GM21825 (cell line): Measurements from ENCODE around the gene LPIN1.
"Not testable (repeated sequence)": the region's sequence is repeated elsewhere in the genome, so short reads cannot be mapped to it uniquely, and the experiment has no call there.

ENCODE experiments used
- ATAC-seq: cut with Tn5 transposase; IDR thresholded peaks from one replicate; pipeline ENCODE4 v1.9.1; 2021; ENCODE audit warnings: mild to moderate bottlenecking, moderate library complexity; ENCODE audit not compliant: unreplicated experiment

The LPIN1 gene

DNA sequence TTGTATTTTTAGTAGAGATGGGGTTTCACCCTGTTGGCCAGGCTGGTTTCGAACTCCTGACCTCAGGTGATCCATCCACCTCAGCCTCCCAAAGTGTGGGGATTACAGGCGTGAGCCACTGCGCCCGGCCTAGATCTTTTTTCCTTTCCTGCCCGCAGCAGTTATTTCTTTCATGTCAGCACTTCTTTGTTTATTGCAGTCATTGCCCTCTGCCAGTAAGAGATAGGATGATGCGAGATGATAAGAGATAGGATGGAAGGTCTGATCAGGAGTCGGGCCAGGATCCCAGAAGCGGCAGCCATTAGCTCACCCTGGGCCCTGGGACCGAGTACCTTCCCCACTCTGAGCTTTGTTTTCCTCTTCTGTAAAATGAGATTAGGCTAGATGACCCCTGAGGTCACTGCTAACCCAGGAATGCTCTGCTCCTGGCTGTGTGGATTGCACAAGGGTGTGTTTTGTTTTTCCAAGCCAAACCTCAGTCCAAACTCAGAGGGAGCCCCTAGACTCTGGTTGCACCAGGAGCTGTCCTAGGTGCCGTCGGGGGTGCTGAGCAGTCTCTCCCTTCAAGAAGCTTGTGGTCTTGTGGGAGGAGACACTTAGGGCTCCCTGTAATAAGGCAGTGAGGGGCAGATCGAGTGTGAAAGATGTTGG lies 63.3 kb downstream of the LPIN1 start:
- ATAC-seq, result no peak

- no peak for ATAC-seq
Measured at GRCh38 chr2:11810237-11810977, 64.0 kb downstream of the LPIN1 start.

DNA sequence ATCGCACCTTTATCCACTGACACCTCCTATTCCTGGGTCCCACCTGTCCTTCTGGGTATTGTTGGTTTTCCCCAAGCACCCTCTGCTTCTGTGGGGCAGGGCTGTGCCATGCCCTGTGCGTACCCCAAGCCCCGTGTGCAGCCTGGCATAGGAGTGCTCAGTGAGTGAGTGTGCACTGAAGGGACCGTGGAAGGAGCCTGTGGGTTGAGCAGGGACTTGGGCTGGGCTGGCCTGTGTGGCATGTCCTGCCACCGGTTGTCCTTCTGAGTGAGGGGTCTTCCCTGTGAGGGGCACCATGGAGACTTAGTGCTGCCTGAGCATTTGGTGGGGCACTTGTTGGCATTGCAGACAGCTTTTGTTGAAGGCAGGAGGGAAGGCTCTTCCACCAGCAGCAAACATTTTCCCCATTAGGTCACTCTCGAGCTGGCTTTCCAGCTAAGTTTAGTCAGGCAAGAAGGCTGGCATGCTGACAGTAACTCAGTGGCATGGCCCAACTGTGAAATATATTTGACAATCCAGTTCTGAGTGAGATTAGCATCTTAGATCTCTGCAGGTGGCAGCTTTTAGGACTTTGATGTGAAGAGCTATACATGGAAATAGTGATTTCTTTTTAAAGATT lies 64.7 kb downstream of the LPIN1 start:
- ATAC-seq, result no peak

GRCh38 chr2:11812466-11813248 lies 66.2 kb downstream of the LPIN1 start:
- ATAC-seq, result no peak

- ATAC-seq, result not testable (repeated sequence)
Measured at GRCh38 chr2:11813345-11813744, 66.9 kb downstream of the LPIN1 start.

DNA sequence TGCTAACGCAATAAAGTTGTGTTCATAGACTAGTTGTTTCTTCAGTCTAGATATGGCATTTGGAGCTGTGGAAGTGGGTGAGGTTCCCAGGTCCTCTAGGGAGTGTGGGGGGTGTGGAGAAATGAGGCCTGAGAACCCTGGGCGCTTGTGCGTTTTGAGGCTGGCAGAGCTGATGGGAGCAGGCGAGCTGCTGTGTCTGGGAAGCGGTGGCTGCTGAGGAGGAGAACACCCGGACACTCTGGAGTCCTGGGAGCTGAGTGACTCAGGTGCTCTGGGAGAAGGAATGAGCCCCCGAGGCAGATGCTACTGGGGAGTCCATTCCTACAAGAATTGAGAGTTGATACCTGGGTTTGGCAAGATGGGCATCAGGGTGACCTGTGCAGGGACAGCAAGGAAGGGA lies 67.5 kb downstream of the LPIN1 start:
- ATAC-seq, result no peak

- ATAC-seq, result no peak
Measured at GRCh38 chr2:11814979-11815510, 68.6 kb downstream of the LPIN1 start.

DNA sequence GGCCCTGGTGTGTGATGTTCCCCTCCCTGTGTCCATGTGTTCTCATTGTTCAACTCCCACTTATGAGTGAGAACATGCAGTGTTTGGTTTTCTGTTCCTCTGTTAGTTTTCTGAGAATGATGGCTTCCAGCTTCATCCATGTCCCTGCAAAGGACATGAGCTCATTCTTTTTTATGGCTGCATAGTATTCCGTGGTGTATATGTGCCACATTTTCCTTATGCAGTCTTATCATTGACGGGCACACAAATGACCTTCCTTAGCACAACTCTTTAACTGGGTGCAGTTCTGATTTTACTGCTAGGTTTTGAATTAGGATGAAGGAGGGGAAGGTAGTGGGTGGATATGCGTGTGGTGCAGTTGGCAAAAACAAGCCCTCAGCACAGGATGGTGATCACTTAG lies 70.5 kb downstream of the LPIN1 start:
- ATAC-seq, result not testable (repeated sequence)

GRCh38 chr2:11819235-11819729 lies 72.8 kb downstream of the LPIN1 start:
- no peak for ATAC-seq

GRCh38 chr2:11820650-11821049 lies 74.2 kb downstream of the LPIN1 start:
- no peak for ATAC-seq

- ATAC-seq, result no peak
Measured at GRCh38 chr2:11821705-11822104, 75.3 kb downstream of the LPIN1 start.

DNA sequence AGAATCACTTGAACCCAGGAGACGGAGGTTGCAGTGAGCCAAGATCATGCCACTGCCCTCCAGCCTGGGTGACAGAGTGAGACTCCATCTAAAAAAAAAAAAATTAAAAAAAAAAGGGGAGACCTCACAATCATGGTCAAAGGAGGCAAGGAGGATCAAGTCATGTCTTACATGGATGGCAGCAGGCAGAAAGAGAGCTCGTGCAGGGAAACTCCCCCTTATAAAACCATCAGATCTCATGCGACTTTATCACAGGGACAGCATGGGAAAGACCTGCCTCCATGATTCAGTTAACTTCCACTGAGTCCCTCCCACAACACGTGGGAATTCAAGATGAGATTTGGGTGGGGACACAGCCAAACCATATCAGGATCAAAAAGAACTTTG lies 75.9 kb downstream of the LPIN1 start:
- ATAC-seq, result not testable (repeated sequence)

DNA sequence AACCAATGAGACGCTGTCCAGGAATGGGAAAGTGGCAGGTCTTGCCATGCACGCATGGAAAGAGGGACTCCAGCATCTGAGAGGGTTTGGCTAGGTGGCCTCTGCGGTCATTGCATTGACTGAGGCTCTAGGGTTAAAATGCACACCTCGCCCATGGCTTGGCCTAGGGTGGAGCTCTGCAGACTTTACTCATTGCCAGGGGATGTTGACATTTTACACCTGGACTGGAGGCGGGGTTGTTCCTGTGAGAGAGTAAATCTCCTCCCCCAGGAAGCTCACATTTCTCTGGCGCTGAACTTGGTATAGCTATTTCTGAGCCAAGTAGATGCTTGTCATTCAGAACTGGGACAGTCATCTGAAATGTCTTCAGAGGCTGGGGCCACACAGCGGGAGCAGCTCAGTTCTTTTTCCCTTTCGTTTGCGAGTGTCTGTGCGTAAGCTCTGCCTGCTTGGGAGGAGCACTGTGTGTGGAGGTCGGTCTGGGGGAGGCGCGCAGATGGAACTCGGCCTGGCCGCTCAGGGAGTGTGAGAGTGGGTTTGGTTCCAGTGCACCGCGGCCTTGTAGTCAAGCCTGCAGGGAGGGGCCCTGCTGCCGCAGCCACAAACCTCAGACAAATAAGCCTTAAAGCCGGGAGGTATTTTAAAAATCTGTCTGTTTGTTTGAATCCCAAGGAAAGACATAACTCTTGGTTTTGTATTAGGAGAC lies 76.5 kb downstream of the LPIN1 start:
- no peak for ATAC-seq

DNA sequence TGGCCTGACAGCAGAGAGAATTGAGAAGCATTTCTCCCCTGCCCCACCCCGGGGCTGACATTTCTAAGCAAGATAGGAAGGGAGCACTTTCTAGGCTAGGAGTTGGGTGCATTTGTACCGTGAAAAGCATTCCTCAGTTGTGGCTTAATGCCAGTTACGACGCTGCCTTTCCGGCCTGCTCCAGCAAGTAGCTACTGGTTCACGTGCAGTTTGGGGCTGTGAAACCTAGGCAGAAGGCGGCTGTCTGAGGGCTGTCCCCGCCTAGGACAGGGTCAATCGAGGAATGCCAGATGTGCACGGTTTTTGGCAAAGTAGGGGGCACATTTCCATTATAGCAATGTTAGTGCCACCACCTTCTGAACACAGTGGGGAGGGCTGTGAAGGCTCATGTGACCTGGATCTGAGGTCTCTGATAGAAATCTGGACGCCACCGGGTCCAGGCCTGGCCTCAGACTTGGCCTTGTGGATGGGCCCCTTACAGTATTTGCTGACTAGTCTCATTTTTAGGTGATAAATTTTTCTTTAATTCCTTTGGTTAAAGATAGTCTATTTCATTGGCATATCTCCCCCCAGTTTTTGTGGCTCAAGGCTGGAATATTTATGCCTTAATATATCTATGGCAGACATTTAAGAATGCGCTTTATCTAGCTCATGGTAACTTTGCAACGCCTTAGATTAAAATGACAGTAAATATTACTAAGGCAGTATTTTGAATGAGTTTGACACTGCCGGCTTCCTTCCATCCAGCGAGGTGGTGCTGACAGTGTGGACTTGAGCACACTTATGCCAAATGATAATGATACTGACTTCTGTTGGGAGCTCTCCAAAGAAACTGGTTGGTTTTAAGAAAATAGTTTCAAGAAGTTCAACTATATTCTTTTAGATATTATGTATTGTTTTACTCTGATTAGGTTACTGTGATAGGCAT lies 78.7 kb downstream of the LPIN1 start:
- no peak for ATAC-seq

- ATAC-seq, result no peak
Measured at GRCh38 chr2:11827547-11827946, 81.1 kb downstream of the LPIN1 start.

DNA sequence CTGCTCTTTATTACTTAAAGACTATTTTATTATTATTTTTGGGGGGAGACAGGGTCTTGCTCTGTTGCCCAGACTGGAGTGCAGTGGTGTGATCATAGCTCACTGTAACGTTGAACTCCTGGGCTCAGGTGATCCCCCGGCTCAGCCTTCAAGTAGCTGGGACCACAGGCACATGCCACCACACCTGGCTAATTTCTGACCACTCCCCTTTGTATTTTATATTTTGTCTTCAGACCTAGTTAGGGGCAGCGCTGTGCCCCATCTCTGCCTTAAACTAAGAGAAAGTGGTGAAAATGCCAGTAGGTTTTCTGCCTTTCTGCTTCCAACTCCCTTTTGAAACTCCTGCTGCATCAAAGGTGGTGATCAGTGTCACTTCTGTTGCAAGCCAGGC lies 82.5 kb downstream of the LPIN1 start:
- ATAC-seq, result no peak

- peak; percentile 20 for ATAC-seq
Measured at GRCh38 chr2:11829324-11829946, 83.0 kb downstream of the LPIN1 start.

- peak; percentile 77 for ATAC-seq
Measured at GRCh38 chr2:11829947-11830707, 83.7 kb downstream of the LPIN1 start.
